Stimulated activated CD4-positive, alpha-beta T cell treated with anti-CD3 and anti-CD28 coated beads, Interleukin-1b, Interleukin-23, amount 100 ng/mL, for 4 hours (primary cell): ENCODE measurements around the gene AMOT.

Source experiments
- DNase-seq, 2 donors: peaks; one replicate each; pipeline ENCODE4 v3.0.0-alpha.2; 2020; ENCODE audit warnings: low read depth in 2 of 2

The AMOT gene

GRCh38 chrX:112746812-112747595, 93.6 kb downstream of the AMOT start:
- no peak for DNase-seq

- DNase-seq: no peak
Observed at GRCh38 chrX:112738347-112739033, 102.1 kb downstream of the AMOT start.

GRCh38 chrX:112736310-112736709, 104.3 kb downstream of the AMOT start:
- DNase-seq: no peak

- DNase-seq: no peak
Observed at GRCh38 chrX:112735147-112735546, 105.5 kb downstream of the AMOT start.

GRCh38 chrX:112734290-112734689, 106.3 kb downstream of the AMOT start:
- DNase-seq: no peak

GRCh38 chrX:112731793-112732192, 108.8 kb downstream of the AMOT start:
- no peak for DNase-seq
